CD4-positive, alpha-beta T cell treated with Interleukin-15 for 4 hours (primary cell): ENCODE data around the gene TAOK1.

ENCODE experiments used
- DNase-seq: peaks from one replicate; pipeline ENCODE4 v3.0.0-alpha.2; 2020; ENCODE audit warnings: low spot score

TAOK1 gene

DNA sequence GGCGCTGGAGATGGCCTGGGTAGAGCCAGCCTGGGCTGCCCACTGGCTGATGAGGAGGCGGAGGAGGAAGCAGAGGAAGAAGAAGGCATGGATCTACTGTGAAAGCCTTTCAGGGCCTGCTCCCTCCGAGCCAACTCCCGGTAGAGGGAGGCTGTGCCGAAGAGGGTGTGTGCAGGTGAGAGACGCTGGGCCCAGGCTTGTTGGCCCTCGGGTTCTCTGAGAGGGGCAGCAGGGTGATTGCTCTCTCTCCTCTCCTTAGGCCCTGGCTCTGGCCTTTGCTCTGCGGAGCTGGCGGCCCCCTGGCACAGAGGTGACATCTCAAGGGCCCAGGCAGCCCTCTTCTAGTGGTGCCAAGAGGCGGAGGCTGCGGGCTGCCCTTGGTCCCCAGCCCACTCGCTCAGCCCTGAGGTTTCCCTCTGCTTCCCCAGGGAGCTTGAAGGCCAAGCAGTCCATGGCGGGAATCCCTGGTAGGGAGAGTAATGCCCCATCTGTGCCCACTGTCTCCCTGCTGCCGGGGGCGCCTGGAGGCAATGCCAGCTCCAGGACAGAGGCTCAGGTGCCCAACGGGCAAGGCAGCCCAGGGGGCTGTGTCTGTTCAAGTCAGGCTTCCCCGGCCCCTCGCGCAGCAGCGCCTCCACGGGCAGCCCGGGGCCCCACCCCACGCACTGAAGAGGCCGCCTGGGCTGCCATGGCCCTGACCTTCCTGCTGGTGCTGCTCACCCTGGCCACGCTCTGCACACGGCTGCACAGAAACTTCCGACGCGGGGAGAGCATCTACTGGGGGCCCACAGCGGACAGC lies 181.9 kb downstream of the TAOK1 start:
- no peak for DNase-seq

DNA sequence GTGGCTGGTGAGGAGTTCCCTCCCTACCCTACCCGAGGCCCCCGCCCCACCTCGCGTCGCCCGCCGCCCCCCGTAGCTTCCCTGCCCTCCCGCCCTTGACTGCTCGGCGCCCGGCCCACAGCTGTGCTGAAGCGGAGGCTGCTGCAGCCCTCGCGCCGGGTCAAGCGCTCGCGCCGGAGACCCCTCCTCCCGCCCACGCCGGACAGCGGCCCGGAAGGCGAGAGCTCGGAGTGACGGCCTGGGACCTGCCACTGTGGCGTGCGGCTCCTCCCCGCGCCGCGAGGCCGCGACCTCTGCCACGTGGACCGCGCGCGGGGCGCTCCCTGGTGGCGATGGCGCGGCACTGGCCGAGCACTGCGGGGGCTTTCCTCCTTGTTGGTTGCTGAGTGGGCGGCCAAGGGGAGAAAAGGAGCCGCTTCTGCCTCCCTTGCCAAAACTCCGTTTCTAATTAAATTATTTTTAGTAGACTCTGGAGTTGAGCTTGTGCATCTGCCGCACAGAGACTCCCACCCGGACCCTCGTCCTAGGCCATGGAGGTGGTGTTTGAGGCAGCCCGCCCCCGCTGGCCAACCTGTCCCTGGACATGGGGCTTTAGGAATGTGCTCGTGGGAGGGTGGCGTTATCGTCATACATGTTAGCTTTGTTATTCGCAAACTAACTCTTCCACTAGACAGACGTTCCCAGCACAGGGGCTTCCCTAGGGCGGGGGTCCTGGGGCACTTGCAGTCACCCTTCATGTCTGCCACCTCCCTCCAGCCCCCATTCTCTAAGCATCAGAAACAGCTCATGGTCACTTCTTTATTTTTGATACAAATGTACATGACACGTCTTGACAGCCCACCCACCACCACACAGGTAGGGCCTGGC lies 182.8 kb downstream of the TAOK1 start:
- peak; percentile 33 for DNase-seq

GRCh38 chr17:29573558-29573869 lies 183.4 kb downstream of the TAOK1 start:
- DNase-seq, result no peak

DNA sequence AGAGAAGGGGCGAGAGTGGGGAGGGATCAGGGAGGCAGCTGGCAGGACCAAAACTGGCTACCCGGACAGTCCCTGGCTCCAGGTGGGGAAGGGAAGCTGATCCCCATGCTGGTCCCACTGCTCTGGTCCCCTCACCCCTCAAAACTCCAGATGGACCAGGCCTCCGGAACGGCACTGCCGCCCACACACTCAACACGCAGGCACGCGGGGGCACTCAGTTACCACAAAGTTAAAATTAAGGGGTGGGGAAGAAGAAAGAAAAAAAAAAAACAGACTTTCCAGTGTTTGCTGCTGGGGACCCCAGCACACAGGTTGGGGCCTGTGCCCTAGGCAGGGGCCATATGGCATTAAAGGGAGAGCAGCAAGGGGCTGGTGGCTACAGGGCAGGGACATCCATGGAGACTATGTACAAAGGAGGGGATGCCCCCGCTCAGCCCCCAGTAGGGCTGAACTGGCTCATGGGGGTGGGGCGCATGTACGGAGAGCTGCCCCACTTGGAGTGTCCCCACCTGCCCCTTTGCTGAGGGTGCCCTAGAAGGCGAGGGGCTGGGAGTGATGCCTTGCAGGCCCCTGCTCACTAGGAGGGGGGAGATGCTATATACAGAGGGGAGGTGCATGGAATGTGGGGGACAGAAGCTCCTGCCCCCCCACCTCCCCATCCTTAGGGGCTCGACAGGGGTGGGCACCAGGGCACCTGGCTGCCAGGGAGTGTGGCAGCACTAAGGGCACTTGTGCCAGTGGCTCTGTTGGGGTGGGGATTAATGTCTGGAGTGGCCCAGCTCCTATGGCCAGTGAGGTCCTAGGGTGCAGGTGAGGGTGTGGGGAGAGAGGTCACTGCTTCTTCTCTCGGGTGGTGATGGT lies 183.9 kb downstream of the TAOK1 start:
- no peak for DNase-seq

- no peak for DNase-seq
These were observed 184.8 kb downstream of the TAOK1 start for GRCh38 chr17:29574732-29575510.

DNA sequence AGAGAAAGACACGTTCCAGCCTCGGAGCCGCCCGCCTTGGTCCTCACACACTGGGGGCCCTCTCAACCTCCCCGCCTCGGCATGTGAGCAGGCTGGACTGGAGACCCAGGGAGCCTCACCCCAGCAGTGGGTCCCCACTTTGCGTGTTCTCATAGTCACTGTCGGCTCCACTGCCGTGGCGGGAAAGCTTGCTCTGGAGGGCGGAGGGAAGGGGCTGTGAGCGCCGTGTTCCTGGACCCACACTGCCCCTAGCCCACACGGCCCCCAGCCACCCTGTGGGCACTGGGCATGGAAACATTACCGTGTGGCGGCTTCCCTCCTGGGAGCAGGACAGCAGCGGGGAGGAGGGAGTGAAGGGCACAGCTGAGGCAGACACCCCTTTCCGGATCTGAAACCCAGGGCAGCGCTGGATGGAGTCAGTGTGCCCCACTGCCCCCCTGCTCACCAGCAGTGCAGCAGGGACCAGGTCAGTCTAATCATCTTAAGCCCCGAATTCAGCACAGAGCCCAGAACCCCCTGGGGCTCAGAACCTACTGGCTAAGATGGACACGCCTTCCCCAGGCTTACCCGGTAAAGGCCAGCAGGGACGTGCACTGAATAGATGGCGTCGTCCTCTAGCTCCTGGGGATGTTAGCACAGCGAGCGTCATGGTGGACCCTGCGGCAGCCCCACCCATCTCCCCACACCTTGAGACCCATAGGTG lies 185.5 kb downstream of the TAOK1 start:
- DNase-seq, result no peak

- no peak for DNase-seq
These were observed 186.2 kb downstream of the TAOK1 start for GRCh38 chr17:29576214-29577000.

DNA sequence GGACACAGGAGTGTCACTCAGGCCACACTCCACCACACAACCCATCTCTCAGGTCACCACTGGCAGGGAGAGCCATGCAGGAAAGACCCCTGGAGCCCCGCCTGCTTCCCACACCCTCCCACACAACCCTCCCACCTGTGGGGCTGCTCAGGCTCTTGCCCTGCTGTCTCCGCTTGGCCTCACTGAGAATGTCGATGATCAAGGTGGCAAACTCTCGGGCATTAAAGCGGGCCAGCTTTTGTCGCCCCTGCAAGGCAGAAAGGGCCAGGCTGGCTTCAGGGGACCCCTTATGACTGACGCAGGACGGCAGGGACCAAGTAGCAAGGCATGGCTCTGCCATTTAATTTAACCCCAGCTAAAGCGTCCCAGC lies 186.8 kb downstream of the TAOK1 start:
- DNase-seq, result no peak

- no peak for DNase-seq
These were observed 187.4 kb downstream of the TAOK1 start for GRCh38 chr17:29577385-29578211.

DNA sequence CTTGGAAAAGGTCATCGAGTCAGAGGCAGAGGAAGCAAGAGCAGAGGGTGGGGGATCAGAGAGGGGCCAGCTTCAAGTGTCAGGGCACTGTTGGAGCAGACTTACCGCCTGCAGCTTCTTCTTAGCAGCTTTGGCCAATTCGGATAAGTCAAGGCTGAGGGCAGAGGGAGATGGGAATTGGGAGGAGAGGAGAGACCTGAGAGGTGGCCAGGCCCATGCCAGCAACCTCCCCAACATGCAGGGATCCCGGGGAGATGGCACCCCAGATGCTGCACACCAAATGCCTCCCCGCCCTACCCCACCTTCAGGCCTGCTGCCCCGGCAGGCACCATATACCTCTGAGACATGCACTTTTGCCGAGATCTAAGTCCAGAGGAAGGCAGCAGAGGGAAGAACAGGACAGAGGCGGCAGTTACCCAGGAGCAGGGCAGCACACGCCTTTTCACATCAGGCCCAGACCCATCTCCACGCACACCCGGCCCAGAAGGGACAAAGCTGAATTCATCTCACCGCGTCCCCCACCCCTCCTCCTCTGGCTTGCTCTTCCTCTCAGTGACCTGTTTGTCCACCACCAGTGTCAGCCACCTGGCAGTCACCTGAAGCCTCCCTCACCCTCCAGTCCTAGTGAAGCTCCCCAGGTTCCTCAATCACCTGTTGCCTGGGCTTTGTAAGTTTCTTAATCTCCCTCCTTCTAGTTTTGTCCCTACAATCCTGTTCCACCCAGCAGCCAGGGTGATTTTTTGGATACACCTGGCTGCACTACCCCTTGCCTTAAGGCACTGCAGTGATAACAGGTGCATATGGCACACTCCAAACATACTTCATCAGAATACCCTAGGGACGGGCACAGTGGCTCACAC lies 188.7 kb downstream of the TAOK1 start:
- no peak for DNase-seq

- peak; percentile 92 for DNase-seq
These were observed 190.0 kb downstream of the TAOK1 start for GRCh38 chr17:29579866-29580771.

DNA sequence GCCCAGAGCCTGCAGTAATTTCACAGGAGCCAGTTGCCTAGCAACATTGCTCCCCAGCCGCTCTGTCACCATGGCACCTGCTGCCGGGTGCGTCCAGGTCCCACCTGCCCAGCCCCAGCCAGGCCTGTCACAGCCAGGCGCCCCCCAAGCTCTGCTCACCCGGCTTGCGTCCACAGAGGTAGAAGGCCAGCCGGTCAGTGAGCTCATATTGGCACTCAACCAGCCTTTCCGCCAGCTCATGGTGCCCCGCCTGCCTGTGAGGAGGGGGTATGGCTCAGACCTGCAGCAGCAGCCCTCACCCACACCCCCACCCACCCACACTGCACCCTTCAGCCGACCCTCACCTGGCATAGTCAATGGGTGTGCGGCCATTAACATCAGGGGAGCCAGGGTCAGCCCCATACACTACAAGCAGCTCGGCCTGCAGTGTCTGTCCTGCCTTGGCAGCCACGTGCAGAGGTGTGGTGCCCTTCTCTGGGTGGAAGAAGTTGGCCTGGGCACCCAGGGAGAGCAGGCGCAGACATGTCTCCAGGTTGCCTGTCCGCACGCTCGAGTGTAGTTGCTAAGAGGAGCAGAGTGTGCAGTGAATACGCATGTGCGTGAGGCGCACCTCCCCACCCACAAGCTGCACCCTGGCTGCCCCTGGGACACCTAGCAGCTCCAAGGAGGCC lies 191.6 kb downstream of the TAOK1 start:
- no peak for DNase-seq

GRCh38 chr17:29582254-29582765 lies 192.1 kb downstream of the TAOK1 start:
- no peak for DNase-seq

DNA sequence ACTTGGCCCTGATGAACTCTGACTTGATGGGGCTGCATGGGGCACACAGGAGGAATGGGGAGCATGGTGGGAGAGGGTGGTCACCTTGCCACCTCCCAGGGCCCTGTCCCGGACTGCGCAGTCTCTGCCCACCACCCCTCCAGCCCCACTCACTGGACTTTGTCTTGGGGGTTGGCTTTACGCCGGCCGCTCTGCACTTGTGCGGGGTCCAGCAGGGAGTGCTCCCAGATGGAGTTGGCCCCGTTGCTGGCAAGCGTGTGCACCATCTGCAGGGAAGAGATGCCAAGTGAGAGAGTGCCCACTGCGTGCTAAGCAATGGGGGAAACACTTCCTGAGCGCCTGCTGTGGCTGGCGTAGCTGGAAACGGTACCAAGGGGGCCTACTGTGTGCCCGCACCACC lies 192.6 kb downstream of the TAOK1 start:
- DNase-seq, result no peak

GRCh38 chr17:29583324-29584248 lies 193.4 kb downstream of the TAOK1 start:
- DNase-seq, result no peak
